ENCODE measurements around the gene TRIM47.

The TRIM47 gene

GRCh38 chr17:75849279-75849646 is 29.1 kb downstream of the TRIM47 start:
- Histone ChIP-seq H3K4me3 (ENCODE audit: low read depth, low read length) (no peak overlapping the region), H3K27me3 (ENCODE audit: insufficient read depth, low read length) (no peaks in the 10 kb centered on the region), H3K27ac (ENCODE audit: low read depth, low read length) (no peak overlapping the region), H2AFZ (ENCODE audit: low read length, unreplicated experiment) (no peak overlapping the region), H3K36me3 (ENCODE audit: insufficient read depth, low read length) (no peaks in the 10 kb centered on the region; the same call in 1 of the 2 replicates), H3K4me1 (ENCODE audit: control insufficient read depth, insufficient read depth, low read length, unreplicated experiment) (peaks cover 31% of the 10 kb centered on the region), H3K79me2 (ENCODE audit: control insufficient read depth, insufficient read depth, low read length, unreplicated experiment) (peaks cover 4% of the 10 kb centered on the region)

- no peak overlapping the region for H3K4me3 ChIP-seq (ENCODE audit: low read depth, low read length)
- H3K36me3 ChIP-seq (ENCODE audit: insufficient read depth, low read length), result no peaks in the 10 kb centered on the region; the same call in 1 of the 2 replicates
- H3K4me1 ChIP-seq (ENCODE audit: control insufficient read depth, insufficient read depth, low read length, unreplicated experiment), result peaks cover 28% of the 10 kb centered on the region
- no peak overlapping the region for H3K27ac ChIP-seq (ENCODE audit: low read depth, low read length)
- no peaks in the 10 kb centered on the region for H3K27me3 ChIP-seq (ENCODE audit: insufficient read depth, low read length)
- H3K79me2 ChIP-seq (ENCODE audit: control insufficient read depth, insufficient read depth, low read length, unreplicated experiment), result peaks cover 3% of the 10 kb centered on the region
- H2AFZ ChIP-seq (ENCODE audit: low read length, unreplicated experiment), result no peak overlapping the region
Observed at GRCh38 chr17:75848523-75849278, 29.7 kb downstream of the TRIM47 start.

- peaks cover 3% of the 10 kb centered on the region for H3K79me2 ChIP-seq (ENCODE audit: control insufficient read depth, insufficient read depth, low read length, unreplicated experiment)
- H3K36me3 ChIP-seq (ENCODE audit: insufficient read depth, low read length), result no peaks in the 10 kb centered on the region; the same call in 1 of the 2 replicates
- no peak overlapping the region for H3K4me3 ChIP-seq (ENCODE audit: low read depth, low read length)
- no peak overlapping the region for H2AFZ ChIP-seq (ENCODE audit: low read length, unreplicated experiment)
- peaks cover 20% of the 10 kb centered on the region for H3K4me1 ChIP-seq (ENCODE audit: control insufficient read depth, insufficient read depth, low read length, unreplicated experiment)
- H3K27ac ChIP-seq (ENCODE audit: low read depth, low read length), result no peak overlapping the region
- no peaks in the 10 kb centered on the region for H3K27me3 ChIP-seq (ENCODE audit: insufficient read depth, low read length)
Observed at GRCh38 chr17:75847614-75848522, 30.5 kb downstream of the TRIM47 start.

- Histone ChIP-seq H3K36me3 (ENCODE audit: insufficient read depth, low read length) (no peaks in the 10 kb centered on the region; the same call in 1 of the 2 replicates), H3K4me1 (ENCODE audit: control insufficient read depth, insufficient read depth, low read length, unreplicated experiment) (peaks cover 16% of the 10 kb centered on the region), H3K27ac (ENCODE audit: low read depth, low read length) (no peak overlapping the region), H3K4me3 (ENCODE audit: low read depth, low read length) (no peak overlapping the region), H3K79me2 (ENCODE audit: control insufficient read depth, insufficient read depth, low read length, unreplicated experiment) (no peaks in the 10 kb centered on the region), H3K27me3 (ENCODE audit: insufficient read depth, low read length) (no peaks in the 10 kb centered on the region), H2AFZ (ENCODE audit: low read length, unreplicated experiment) (no peak overlapping the region)
Observed at GRCh38 chr17:75846692-75847613, 31.4 kb downstream of the TRIM47 start.

GRCh38 chr17:75845933-75846691 is 32.3 kb downstream of the TRIM47 start:
- H3K79me2 ChIP-seq (ENCODE audit: control insufficient read depth, insufficient read depth, low read length, unreplicated experiment), result no peaks in the 10 kb centered on the region
- H3K4me3 ChIP-seq (ENCODE audit: low read depth, low read length), result no peak overlapping the region
- H3K4me1 ChIP-seq (ENCODE audit: control insufficient read depth, insufficient read depth, low read length, unreplicated experiment), result peaks cover 16% of the 10 kb centered on the region
- H2AFZ ChIP-seq (ENCODE audit: low read length, unreplicated experiment), result no peak overlapping the region
- no peak overlapping the region for H3K27ac ChIP-seq (ENCODE audit: low read depth, low read length)
- H3K27me3 ChIP-seq (ENCODE audit: insufficient read depth, low read length), result no peaks in the 10 kb centered on the region
- no peaks in the 10 kb centered on the region; the same call in 1 of the 2 replicates for H3K36me3 ChIP-seq (ENCODE audit: insufficient read depth, low read length)

GRCh38 chr17:75845058-75845711 is 33.2 kb downstream of the TRIM47 start:
- H3K27me3 ChIP-seq (ENCODE audit: insufficient read depth, low read length), result no peaks in the 10 kb centered on the region
- no peaks in the 10 kb centered on the region; the same call in 1 of the 2 replicates for H3K36me3 ChIP-seq (ENCODE audit: insufficient read depth, low read length)
- H3K4me1 ChIP-seq (ENCODE audit: control insufficient read depth, insufficient read depth, low read length, unreplicated experiment), result peaks cover 16% of the 10 kb centered on the region
- no peak overlapping the region for H2AFZ ChIP-seq (ENCODE audit: low read length, unreplicated experiment)
- no peaks in the 10 kb centered on the region for H3K79me2 ChIP-seq (ENCODE audit: control insufficient read depth, insufficient read depth, low read length, unreplicated experiment)
- peak overlapping the region; percentile 26; the same call in 1 of the 2 replicates for H3K27ac ChIP-seq (ENCODE audit: low read depth, low read length)
- no peak overlapping the region for H3K4me3 ChIP-seq (ENCODE audit: low read depth, low read length)

GRCh38 chr17:75844530-75845057 is 33.8 kb downstream of the TRIM47 start:
- peak overlapping the region; percentile 26; the same call in 1 of the 2 replicates for H3K27ac ChIP-seq (ENCODE audit: low read depth, low read length)
- peaks cover 16% of the 10 kb centered on the region for H3K4me1 ChIP-seq (ENCODE audit: control insufficient read depth, insufficient read depth, low read length, unreplicated experiment)
- H3K27me3 ChIP-seq (ENCODE audit: insufficient read depth, low read length), result no peaks in the 10 kb centered on the region
- no peaks in the 10 kb centered on the region; the same call in 1 of the 2 replicates for H3K36me3 ChIP-seq (ENCODE audit: insufficient read depth, low read length)
- no peaks in the 10 kb centered on the region for H3K79me2 ChIP-seq (ENCODE audit: control insufficient read depth, insufficient read depth, low read length, unreplicated experiment)
- no peak overlapping the region for H2AFZ ChIP-seq (ENCODE audit: low read length, unreplicated experiment)
- no peak overlapping the region for H3K4me3 ChIP-seq (ENCODE audit: low read depth, low read length)

- H3K4me3 ChIP-seq (ENCODE audit: low read depth, low read length), result no peak within 1 kb of the TSS
- H3K4me1 ChIP-seq (ENCODE audit: control insufficient read depth, insufficient read depth, low read length, unreplicated experiment), result peaks cover 16% of the 10 kb centered on the region
- no peaks in the 10 kb centered on the region for H3K27me3 ChIP-seq (ENCODE audit: insufficient read depth, low read length)
- H2AFZ ChIP-seq (ENCODE audit: low read length, unreplicated experiment), result no peak within 1 kb of the TSS
- H3K36me3 ChIP-seq (ENCODE audit: insufficient read depth, low read length), result no peaks in the 10 kb centered on the region; the same call in 1 of the 2 replicates
- no peaks in the 10 kb centered on the region for H3K79me2 ChIP-seq (ENCODE audit: control insufficient read depth, insufficient read depth, low read length, unreplicated experiment)
- H3K27ac ChIP-seq (ENCODE audit: low read depth, low read length), result peak within 1 kb of the TSS; percentile 26; the same call in 1 of the 2 replicates
Observed at GRCh38 chr17:75843577-75844529, 34.5 kb downstream of the TRIM47 start, which contains the start of gene UNC13D. UNC13D (minus strand) TSS chr17:75844404; CDS start chr17:75844337, 67 bp downstream.

All from ACC112 (cell line).